HG02943 (cell line): Measurements from ENCODE around the gene TMSB15A.
"Not testable (repeated sequence)": the region's sequence is repeated elsewhere in the genome, so short reads cannot be mapped to it uniquely, and the experiment has no call there.

Source experiments
- ATAC-seq: cut with Tn5 transposase; IDR thresholded peaks from one replicate; pipeline ENCODE4 v1.9.1; 2021; ENCODE audit warnings: mild to moderate bottlenecking, low read depth, moderate library complexity; ENCODE audit not compliant: unreplicated experiment

Gene TMSB15A

DNA sequence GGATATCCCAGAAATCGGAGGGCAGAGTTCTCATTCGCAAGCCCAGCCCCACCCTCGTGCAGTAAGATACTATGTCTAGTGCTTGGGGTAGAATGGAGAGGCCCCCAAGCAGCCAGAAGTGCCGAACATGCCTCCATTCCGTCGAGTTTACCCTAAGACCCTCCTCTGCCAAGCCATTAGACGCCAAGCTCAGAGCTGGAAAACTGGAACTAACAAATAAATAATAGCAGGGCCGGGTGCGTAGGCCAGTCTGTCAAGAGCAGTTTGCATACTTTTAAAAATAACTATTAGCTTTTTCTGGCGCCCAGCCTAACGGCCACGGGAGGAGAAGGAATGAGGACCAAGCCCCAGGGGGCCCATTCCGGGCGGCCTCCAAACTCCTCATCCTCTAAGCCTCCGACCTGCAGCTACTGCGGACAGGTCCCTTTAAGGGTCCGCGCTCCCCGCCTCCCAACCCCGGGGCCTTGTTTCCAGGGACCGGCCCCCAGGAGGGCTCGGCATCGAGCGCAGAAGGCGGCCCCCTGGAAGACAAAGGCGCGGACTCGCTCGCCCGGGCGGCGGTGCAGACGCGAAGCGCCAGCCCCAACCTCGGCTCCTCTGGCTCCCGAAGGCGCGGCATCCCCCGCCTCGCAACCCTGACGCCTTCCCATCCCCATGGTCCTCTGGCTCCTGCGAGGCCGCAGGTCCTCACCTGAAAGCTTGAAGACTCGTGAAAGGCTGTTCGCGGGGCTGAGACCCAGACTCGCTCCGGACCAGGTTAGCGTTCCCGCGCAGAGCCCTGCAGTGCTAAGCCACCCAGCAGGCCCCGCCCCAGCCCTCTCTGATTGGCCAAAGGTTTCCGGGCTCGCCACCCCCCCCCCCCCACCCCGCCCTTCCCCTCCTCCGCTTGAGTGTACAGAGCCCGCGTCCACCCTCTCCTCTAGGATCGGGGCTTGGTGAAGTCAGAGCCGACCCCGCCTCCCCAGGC lies at the start of gene TMSB15A:
TSS of gene TMSB15A (minus strand) at position 765 of the 967 bp plus-strand sequence.
- ATAC-seq: no peak

DNA sequence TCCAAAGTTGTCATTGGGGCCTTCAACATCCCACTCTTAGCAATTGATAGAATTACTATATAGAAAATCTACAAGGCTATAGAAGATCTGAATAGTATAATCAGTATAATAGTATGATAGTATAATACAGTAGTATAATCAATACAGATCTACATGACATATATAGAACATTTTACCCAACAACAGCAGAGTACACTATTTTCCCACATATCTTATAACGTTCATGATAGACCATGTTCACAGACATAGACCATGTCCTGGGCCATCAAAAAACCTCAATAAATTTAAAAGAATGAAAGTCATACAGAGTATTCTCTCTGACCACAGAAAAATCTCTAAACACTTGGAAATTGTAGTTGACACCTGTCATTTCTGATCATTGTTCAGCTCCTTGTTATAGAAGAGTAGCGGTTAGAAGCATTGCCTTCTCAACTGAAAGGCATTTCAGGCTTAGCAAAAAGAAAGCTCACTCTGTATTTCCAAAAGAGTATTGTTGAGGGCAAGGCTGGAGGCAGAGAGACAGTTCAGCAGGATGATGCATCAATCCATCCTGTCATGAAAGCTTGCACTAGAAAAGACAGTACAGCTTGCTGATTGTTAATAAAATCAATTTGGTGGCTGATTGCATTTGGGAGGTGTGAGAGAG lies 44.0 kb upstream of the TMSB15A start:
- ATAC-seq: no peak

DNA sequence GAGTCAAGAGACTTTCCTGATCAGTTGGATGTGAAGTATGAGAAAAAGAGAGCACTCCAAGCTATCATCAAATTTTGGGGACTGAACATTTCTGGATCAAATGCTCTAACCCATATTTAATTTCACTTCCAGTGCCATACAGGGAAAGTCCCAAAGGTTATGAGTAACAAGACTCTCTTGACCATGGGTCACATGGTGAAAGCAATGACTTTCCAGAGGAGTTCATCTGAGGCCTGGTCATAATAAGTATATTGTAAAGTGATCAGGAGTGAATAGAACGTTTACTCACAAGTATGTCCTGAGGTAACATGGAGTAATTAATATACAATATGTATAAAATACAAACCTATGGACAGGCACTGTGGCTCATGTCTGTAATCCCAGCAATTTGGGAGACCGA lies 42.1 kb upstream of the TMSB15A start:
- no peak for ATAC-seq

DNA sequence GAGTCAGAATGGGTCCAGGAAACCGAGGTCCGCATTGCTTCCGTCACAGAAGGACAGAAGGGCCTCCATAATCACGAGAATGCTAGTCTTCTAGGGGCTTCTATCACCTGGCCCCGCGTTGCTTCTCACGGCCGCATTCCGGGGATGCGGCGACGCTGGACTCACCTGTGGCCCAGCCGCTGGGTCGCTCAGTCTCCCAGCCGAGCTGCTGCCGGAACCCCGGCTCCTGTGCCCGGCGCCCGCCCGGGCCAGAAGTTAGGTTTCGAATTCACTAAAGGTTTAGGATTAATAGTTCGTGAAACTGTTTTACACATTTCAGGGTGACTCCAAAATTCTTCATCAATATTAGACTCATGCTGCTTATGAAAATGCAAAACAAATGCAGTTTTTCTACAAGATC lies 31.7 kb upstream of the TMSB15A start:
- no peak for ATAC-seq

DNA sequence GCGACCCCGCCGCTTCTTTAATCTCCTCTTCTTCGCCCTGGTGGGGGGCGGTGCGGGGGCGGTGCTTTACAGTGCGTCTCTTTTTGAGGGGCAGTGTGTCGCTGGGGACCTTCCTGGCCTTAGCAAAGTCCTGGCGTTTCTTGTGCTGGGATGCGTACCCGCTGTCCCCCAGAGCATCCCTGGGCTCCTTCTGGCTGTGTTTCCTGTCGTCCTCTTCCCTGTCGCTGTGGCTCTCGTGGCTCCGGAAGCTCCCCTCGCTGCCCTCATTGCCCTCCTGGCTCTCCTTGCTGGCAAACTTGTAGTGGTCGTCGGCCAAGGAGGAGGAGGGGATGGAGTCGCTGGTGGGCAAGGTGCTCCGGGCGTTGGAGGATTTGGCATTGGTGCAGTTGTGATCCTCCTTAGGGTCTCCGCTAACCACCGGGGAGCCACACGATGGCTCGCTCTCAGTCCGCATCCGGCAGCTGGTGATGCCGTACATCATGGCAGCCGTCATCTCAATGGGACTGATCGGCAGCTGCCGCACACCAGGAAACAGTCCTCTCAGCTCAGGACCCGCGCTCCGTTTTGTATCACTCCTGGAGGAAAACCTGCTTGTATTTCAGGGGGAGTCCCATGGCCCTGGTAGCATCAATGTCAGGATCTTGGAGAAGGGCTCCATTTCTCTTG lies 30.4 kb upstream of the TMSB15A start:
- ATAC-seq: no peak

DNA sequence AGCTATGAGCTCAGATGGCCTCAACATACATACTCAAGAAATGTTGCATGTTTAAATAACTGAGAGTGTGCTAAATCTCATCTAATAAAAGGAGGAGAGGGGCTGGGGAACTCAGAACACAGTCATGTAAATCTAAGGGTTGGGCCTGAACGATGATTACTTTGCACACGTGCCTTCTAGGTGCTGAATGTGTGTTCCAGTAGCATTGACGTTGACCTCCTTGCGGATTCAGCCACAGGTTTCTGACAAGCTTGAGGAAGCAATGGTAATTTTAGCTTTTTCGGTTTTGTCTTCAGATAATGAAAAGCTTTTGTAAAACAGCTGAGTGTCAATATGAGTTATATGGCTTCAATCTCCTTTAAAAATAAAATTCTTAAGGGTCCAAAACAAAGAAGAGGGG lies 29.6 kb upstream of the TMSB15A start:
- ATAC-seq: not testable (repeated sequence)

DNA sequence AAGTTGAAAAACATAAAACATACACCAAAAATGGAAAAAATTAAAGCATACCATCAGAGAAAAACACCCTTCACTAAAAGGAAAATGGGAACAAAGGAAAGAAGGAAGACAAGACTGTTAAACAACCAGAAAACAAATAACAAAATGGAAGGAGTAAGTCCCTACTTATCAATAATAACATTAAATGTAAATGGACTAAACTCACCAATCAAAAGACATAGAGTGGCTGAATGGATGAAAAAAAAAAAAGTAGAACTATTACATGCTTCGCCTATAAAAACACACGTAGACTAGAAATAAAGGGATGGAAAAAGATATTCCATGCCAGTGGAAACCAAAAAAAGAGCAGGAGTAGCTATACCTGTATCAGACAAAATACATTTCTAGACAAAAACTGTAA lies 19.4 kb upstream of the TMSB15A start:
- ATAC-seq: no peak

DNA sequence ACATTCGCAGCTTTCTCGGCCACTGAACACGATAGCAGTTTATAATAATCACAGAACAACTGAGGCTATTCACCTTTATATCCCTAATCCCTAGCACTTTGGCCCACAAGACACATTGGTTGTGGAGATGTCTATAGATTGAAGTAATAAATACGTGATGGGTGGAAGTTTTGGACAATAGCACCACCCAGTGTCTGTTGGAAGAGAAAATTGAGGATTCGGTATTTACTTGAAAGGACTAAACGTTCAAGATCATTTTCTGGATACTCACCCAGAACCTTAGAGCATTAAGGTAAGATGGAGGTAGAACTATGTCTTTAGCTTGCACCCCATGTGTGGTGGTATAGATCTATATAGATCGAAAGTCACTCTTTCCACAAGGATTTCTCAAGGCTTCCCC lies 787 bp upstream of the TMSB15A start:
- no peak for ATAC-seq

DNA sequence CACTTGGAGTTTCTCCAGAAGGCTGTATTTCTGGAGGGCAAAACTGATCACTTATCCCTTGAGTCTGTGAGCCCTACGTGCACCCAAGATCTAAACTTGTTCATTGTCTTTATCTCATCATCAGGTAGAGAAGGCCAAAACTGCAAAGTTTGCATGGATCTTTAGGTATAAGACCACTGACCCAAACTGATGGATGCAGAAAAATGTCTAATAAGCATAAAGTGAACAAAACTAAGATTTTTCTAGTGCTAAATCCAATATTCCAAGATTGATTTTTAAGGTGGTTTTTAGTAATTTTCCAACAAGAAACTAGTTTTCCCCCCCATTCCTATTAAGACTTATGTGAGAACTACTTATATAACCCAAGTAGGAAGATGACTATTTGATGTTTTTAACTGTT lies 2.0 kb downstream of the TMSB15A start:
- no peak for ATAC-seq

DNA sequence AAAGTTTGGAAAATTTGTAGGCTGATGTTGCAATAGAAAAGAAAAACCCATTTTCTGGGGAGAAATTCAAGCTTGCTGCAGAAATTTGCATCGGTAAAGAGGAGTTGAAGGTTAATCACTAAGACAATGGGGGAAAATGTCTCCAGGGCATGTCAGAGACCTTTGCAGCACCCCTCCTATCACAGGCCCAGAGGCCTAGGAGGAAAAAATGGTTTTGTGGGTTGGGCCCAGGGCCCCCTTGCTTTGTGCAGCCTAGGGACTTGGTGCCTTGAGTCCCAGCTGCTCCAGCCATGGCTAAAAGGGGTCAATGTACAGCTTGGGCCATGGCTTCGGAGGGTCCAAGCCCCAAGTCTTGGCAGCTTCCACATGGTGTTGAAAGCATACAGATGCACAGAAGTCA lies 17.8 kb downstream of the TMSB15A start:
- ATAC-seq: no peak

DNA sequence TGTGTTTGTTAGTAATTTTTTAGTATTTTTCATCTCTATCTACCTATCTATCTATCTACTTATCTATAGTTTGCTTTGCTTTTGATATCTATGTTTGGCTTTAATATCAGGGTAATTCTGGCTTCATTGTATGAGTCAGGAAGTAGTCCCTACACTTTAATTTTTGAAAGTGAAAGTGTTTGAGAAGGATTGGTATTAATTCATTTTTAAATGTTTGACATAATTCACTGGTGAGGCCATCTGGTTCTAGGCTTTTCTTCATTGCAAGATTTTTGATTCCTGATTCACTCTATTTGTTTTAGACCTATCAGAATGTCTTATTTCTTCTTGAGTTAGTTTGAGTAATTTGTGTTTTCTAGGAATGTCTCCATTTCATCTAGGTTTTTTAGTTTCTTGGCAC lies 24.8 kb downstream of the TMSB15A start:
- ATAC-seq: no peak

DNA sequence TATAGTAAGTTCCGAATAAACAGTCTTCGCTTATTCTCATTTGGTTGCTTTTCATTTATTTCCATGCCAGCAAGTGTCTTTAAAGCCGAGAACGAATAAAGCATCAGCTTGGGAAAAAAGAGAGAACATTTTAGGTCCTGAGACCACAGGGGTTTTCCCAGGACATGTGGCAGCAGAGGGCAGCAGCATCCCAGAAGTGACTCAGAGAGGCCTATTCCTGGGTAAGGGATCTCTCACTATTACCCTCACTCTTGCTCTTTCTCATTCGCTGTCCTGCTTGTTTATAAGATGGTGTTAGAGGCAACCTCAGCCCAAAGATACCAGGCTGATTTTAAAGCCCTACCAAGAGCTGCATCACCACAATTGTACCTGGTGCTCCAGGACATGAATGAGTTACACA lies 37.8 kb downstream of the TMSB15A start:
- not testable (repeated sequence) for ATAC-seq

DNA sequence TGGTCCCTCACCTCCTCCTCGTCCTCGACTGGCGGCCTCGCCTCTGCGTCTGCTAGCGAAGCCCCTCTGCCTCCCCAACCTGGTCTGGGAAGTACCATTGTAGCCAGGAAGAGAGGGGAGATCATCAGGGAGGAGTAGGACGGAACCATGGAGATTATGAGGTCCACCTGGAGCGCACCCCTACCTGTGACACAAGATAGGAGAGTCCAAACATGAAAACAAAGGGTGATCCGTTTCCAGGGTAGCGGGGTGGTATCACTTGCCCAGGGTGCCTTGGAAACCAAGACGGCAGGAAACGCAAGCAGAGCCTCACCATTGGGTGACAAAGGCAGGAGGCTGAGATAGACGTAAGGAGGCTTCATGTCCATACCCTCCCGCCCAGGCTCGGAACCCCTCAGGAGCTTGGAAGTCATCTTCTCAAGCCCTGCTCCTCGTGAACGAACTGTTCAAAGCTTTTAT lies 44.7 kb downstream of the TMSB15A start, which contains the start of gene TCP11X2:
TSS of gene TCP11X2 (minus strand) at position 51 of the 459 bp plus-strand sequence.
- ATAC-seq: not testable (repeated sequence)

DNA sequence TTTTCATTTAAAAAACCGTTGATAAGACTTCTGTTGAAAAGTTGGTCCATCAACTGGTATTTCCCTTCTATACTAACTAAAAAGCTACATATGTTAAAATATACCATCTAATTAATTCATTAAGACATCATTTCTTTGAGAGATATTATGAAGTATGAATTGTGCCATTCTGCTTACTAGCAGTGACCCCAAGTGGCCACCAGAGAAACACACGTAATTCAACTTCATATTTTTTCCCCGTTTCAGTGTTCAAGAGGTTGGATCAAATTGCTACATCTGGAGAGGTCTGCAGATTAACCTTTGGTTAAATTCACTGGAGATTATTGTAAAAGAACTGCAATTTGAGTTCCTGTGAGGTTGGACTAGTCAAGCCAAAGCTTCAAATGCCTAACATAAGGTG lies 46.3 kb downstream of the TMSB15A start:
- ATAC-seq: not testable (repeated sequence)
